Testis (tissue), 2 donors: ENCODE measurements around the gene DSG3.

ENCODE experiments used
- CTCF ChIP-seq, 3 experiments: fragments of 450-650 bp in 2 of 3; fragments of 200-600 bp in 1 of 3; sonication (generic) in 1 of 3; IDR thresholded peaks; one replicate each; pipeline ENCODE4 v1.5.1; 2016 to 2019; ENCODE audit warnings: antibody characterized with exemption in 3 of 3, mild to moderate bottlenecking in 2 of 3, moderate library complexity in 1 of 3
- POLR2A ChIP-seq: fragments of 450-650 bp; IDR thresholded peaks from one replicate; pipeline ENCODE4 v1.6.1; 2017; ENCODE audit warnings: antibody characterized with exemption, mild to moderate bottlenecking, moderate library complexity

GRCh38 chr18:31403409-31403808 lies 44.1 kb upstream of the DSG3 start:
- no peak for TF ChIP-seq CTCF (IDR thresholded peaks at IDR 0.05)
- no peak for TF ChIP-seq POLR2A
